ENCODE measurements around the gene SS18L1.

SS18L1 gene

DNA sequence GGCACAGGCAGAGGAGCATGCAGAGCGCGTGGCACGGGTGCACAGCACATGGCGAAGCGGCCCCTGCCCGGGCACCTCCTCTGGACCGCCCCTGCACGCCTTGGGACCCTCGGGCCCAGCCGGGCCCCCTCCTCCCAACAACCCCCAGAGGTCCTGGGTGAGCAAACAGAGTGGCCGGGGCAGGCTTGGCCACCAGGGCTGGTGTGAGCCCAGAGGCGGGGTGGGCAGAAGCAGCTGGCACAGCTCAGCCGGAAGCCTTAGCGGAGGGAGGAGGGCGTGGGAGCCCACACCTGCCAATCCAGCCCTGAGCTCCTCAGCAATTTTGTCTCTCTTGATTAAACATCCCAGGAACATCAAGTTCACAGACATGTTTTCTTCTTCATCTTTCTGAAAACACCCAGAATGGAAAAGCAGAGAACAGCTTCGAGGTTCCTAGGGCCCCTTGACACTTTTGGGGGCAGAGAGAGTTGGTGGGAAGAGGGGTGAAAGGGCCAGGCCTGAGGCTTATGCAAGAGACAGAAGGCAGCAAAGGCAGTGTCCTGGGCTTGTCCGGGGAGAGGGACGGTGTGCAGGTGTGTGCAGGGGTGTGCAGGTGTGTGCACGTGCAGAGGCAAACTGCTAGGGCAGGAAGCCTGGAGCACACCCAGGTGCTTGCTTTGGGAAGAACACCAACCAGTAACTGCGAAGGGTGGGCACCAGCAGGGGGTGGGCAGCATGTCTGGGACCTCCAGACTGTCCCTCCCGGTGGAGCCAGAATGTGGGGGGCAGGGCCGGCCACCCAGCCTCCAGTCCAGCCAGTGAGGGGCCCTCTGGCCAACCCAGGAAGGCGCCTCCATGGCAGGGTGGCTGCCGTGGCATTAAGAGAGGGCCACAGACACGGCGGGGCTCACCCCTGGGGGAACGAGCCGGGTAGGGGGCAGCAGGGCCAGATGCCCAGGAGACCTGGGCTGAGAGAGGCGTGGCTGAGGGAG lies 71.7 kb downstream of the SS18L1 start:
- no peak for DNase-seq (ENCODE audit: low read depth)
- H3K4me3 ChIP-seq (ENCODE audit: low read length) = no peak overlapping the region
- TF ChIP-seq, protein P1, sequence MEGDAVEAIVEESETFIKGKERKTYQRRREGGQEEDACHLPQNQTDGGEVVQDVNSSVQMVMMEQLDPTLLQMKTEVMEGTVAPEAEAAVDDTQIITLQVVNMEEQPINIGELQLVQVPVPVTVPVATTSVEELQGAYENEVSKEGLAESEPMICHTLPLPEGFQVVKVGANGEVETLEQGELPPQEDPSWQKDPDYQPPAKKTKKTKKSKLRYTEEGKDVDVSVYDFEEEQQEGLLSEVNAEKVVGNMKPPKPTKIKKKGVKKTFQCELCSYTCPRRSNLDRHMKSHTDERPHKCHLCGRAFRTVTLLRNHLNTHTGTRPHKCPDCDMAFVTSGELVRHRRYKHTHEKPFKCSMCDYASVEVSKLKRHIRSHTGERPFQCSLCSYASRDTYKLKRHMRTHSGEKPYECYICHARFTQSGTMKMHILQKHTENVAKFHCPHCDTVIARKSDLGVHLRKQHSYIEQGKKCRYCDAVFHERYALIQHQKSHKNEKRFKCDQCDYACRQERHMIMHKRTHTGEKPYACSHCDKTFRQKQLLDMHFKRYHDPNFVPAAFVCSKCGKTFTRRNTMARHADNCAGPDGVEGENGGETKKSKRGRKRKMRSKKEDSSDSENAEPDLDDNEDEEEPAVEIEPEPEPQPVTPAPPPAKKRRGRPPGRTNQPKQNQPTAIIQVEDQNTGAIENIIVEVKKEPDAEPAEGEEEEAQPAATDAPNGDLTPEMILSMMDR (conservative IDR thresholded peaks at IDR 0.05; ENCODE audit: low read length) = no peak

DNA sequence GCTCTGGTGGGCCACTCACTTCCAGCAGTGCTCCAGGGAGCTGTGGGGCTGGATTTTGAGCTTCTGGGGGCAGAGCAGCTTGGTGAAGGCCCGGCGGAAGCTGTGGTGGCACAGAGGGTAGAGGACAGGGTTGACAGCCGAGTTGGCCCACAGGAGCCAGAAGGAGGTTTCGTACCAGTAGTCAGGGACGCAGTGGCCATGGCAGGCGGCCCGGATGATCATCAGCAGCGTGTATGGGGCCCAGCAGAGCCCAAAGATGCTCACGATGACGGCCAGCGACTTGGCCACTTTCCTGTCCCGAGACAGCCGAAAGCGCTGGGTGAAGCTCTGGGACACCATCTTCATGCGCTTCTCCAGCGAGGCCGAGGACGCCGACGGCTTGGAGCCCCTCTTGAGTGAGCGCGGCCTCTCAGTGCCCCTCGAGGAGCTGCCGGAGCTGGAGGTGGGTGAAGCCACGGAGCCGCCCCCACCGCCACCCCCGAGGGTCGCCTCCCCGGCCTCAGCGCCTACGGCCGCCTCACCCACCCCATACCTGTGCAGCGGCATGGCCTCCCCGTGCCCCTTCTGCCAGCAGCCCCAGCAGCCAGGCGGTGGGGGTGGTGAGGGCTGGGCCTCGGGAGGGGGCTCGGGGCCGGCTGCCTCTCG lies 72.5 kb downstream of the SS18L1 start:
- no peak overlapping the region for H3K4me3 ChIP-seq (ENCODE audit: low read length)
- no peak for DNase-seq (ENCODE audit: low read depth)
- TF ChIP-seq, protein P1 (conservative IDR thresholded peaks at IDR 0.05; ENCODE audit: low read length) = no peak

DNA sequence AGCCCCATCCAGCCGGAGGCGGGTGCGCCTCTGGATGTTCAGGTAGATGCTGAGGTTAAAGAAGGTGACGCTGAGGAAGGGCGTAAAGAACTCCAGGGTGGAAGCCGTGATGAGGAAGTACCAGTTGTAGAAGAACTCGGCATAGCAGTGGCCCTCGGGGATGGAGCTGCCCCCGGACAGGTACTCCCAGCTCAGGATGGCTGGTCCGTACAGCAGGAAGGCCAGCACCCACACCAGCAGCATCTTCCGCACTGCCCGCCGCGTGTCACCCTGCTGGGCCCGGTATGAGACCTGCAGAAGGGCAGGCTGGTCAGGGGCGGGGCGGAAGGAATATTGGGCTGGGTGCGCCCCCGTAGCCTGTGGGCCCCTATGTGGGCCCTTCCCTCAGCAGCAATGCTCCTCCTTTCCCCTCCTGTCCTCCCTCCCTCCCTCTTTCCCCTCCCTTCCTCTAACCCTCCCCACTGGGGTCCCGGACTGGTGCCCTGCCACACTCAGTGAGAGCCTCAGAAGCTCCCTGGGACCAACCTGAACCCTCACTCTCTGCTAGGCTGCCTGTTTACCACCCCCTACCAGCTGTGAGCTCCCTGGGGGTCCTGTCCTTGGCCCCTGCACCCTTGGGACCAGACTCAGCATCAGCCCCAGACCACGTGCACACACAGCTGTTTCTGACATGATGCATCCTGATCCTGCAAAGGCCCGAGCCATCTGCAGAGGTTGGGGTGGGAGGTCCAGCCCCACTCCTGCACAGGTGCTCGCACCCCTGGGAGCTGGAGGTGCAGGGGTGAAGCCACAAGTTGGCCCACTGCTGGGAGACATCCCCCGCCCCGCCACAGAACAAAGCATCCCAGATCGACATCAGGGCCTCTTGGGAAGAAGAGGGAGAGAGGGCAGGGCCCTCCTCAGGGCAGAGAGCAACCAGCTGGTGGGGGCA lies 73.3 kb downstream of the SS18L1 start:
- H3K4me3 ChIP-seq (ENCODE audit: low read length) = no peak overlapping the region
- TF ChIP-seq, protein P1 (conservative IDR thresholded peaks at IDR 0.05; ENCODE audit: low read length) = no peak
- no peak for DNase-seq (ENCODE audit: low read depth)

DNA sequence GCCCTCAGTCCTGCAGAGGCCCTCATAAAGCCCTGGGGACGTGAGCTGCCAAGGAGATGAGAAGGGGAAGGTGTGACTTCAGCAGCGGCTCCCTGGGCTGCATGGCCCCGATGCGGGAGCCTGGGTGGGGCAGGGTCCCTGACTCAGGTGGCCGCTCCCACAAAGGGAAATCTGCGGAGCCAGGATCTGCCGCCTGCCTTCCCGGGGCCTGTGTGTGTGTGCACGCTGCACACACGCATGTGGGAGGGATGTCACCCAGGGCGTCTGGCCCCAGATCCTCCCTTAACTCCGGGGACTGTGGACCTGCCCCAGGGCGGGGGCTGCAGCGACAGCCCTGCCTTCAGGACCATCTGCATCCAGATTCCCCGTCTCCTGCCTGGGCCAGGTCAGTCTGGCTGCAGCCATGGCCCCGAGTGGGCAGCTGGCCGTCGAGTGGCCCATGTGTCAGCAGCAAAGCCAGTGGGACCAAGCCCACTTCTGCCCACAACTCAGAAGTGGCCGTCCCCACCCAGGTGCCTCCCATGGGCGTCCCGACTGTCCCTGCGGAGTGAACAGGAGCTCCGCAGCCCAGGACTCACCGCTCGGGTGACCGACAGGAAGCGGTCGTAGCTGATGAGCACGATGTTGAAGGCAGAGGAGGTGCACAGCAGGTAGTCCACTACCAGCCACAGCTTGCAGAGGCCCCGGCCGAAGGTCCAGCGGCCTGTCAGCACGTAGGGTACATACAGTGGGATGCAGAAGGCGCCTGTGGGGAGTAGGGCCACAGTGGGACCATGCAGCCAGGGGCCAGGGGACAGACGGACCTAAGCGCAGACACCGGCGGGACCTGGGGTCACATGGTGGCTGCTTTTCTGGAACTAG lies 74.6 kb downstream of the SS18L1 start:
- TF ChIP-seq, protein P1 (conservative IDR thresholded peaks at IDR 0.05; ENCODE audit: low read length) = no peak
- no peak for DNase-seq (ENCODE audit: low read depth)
- H3K4me3 ChIP-seq (ENCODE audit: low read length) = no peak overlapping the region

DNA sequence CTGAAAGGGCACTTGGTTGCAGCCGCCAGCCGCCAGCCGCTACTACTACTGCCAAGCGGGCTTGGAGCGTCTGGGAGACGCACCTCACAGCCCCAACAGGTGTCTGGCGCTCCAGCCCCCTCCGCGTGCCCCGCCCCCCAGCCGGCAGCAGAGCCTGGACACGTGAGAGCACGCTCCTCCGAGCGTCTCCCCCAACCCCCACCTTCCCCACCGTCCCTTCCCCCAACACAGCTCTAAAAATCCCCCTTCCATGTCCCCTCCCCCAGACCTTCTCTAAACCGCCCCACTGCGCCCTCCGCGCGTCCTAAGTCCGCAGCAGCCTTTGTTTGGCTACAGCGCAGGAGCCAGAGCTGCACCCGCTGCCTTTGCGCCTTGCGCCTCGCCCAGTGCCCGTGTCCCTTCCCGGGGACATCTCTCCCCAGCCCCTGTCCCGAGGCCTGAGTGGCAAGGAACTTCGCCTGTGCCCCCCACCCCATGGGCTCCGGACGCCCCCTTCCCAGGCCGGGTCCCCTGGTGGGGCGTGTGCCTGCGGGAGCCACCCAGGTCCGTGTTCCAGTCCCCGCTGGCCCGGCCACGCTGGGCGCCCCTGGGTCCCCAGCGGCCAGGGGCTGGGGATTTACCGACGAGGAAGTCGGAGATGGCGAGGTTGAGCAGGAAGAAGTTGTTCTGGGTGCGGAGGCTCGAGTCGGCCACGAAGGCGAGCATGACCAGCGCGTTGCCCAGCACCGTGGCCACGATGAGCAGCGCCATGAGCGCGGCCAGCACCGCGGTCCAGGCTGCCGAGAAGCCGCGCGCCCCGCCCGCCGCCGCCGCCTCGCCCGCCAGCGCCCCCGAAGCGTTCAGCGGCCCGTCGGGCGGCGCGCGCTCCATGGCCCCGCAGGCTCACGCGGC lies 75.8 kb downstream of the SS18L1 start:
- no peak overlapping the region for H3K4me3 ChIP-seq (ENCODE audit: low read length)
- TF ChIP-seq, protein P1 (conservative IDR thresholded peaks at IDR 0.05; ENCODE audit: low read length) = no peak
- no peak for DNase-seq (ENCODE audit: low read depth)
